Non-pigmented ciliary epithelial cell (primary cell): ENCODE data around the gene RANBP1.

ENCODE experiments used
- DNase-seq: peaks from one replicate; pipeline ENCODE4 v3.0.0-alpha.2; 2010; ENCODE audit warnings: low read depth

The RANBP1 gene

GRCh38 chr22:20125201-20126174 is 9.6 kb downstream of the RANBP1 start:
- no peak for DNase-seq

GRCh38 chr22:20126284-20127029 is 10.6 kb downstream of the RANBP1 start:
- DNase-seq, result no peak

DNA sequence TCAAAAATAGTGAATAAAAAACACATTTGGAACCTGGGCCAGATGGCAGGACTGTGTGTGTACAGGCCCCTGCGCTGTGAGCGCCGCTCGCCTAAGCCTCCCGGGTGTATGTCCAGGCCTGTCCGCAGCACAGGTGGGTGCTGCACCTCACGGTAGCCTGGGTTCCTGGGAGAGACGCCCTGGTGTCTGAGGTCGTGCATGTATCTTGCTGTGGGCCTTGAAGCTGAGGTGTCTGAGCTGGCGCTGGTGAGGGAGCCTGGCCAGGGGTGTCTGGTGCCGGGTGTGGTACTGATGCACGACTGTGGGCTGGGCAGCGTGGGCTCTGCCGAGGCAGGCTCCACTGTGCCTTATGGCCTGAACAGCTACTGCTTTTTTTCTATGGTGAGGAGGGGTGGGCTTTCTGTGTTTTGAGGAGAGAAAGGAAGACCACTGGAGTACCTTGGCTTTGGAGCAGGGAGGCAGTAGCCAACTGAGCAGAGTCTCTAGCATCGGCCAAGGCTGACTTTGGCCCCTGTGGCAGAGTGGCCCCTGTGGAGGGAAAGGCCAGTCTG is 11.5 kb downstream of the RANBP1 start:
- no peak for DNase-seq

DNA sequence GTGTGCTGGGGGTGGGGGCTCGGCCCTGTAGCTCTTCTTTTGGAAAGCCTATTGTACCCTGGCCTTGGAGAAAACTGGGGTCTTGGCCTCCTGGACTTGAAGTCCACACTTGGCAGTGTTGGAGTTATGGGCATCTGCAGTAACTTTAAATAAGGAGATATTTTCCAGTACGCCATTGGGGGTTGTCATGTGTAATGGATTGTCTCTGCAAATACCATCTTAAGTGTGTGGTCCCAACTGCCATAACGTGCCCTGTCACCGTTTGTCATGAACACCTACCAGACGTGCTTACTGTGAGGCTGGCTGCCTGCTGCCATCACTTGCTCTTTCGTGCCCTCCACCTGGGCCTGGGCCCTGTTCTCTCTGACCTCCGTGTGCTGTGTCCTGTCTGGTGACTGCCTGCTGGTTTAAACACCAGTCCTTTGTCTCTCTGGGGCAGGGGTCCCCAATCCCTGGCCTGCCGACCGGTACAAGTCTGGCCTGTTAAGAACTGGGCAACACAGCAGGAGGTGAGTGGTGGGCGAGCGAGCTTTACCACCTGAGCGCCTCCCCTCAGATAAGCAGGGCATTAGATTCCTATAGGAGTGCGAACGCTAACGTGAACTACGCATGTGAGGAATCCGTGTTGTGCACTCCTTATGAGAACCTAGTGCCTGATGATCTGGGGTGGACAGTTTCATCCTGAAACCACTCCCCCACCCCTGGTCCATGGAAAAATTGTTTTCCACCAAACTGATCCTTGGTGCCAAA is 12.1 kb downstream of the RANBP1 start:
- no peak for DNase-seq

DNA sequence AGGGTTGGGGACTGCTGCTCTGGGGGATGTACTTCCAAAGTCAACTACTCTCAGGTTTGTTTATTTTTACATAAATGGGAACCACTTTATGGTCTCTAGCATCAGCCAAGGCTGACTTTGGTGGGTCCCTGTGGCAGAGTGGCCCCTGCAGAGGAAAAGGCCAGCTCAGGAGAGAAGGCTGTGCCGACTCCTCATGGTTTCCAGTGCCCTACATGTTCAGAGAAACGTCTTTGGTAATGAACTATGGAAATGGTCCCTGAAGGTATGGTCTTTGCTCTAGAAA is 12.7 kb downstream of the RANBP1 start:
- no peak for DNase-seq

DNA sequence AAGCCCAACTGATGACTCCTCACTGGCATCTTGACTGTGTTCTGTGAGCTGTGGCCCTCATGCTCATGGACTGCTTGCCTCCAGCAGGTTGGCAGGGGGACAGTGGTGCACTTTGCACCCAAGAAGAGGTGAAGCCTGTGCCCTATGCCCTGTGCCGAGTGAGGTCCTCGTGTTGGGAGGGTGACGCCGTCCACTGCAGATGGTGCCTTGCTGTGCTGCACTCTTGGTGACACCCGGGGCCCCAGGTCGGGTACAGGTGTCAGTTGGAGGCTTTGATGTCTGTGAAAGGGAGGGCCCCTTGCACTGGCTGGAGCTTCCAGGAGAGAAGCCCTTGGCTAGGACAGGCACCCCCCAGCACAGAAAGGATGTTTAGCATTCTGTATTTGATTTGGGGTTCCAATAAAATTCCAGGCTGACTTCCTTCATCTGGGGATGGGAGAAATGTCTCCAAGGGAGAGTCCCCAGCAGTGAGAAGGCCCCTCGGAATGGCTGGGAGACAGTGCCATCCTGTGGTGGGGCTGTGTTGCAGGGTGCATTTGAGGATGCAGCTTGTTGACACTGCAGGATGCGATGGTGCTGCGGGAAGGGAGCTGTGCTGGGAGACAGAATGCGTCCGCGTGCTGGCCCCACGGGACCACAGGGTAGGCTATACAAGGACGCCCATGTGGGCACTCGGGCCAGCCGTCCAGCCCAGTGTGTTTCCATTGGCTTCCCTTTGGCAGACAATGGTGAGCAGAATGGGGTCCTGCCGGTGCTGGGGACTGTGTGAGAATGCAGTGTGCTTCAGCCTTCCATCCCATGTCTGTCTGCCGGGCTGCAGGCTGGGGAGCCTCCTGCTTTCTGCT is 13.2 kb downstream of the RANBP1 start:
- DNase-seq, result no peak

GRCh38 chr22:20129747-20130014 is 13.8 kb downstream of the RANBP1 start:
- DNase-seq, result no peak

DNA sequence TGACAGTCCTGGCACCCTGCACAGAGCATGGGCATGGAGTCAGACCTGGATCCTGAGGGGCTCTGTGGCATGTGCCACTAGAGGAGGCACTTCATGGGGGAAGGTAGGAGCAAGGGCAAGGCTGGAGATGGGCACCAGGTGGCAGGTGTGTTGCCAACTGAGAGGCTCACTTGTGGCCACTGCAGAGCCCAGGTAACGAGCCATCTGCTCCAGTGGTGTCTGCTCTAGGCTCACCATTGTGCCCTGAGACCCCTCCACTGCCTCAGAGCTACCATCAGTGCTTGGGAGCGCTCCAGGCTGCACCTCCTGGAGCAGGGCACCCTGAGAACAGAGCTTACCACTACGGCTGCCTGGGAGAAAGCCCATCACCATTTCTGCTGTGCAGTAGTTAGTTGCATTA is 14.4 kb downstream of the RANBP1 start:
- DNase-seq, result no peak

DNA sequence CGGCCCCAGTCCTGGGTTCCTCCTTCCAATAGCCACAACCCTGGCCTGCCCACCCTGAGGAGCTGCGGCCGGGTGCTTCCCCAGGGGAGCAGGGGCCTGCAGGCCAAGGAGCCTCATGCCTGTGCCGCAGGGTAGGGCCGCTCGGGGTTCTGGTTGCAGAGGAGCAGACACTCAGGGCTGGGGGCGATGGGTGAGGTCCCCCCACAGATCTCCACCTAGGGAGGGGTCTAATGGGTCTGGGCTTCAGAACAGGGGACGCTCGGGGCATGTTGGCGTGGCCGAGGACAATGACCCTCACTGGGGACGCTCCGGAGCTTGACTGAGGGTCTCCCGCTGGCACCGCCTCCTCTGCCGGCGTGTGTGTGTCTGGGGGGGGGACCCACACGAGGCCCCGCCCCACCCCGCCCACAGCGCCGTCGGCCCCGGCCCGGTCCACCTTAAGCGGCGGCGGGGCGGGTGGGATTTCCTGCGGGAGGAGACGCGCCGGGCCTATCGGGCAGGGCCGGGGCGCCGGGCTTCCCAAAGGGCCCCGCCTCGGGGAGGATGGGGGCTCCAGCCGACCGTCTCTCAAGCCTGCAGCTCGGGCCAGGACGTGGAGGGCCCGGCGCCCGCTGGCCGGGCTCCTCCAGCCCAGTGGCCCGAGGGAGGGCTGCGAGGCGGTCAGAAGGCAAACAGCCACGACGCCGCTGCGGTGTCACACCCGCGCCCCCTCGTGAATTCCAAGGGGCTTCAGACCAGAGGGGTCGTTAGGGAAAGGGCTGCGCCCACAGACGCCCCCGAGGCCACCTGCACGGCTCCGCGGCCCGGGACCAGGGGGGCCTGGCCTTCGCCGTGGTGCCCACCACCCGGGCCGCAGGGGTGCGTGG is 15.1 kb downstream of the RANBP1 start:
- no peak for DNase-seq

- DNase-seq, result no peak
Measured at GRCh38 chr22:20131597-20131858, 15.6 kb downstream of the RANBP1 start, which contains the start of gene ZDHHC8. Gene ZDHHC8, plus strand, starts transcription at chr22:20131804. Its CDS starts 144 bp downstream, at chr22:20131948.

- DNase-seq, result no peak
Measured at GRCh38 chr22:20131859-20132685, 16.2 kb downstream of the RANBP1 start.

DNA sequence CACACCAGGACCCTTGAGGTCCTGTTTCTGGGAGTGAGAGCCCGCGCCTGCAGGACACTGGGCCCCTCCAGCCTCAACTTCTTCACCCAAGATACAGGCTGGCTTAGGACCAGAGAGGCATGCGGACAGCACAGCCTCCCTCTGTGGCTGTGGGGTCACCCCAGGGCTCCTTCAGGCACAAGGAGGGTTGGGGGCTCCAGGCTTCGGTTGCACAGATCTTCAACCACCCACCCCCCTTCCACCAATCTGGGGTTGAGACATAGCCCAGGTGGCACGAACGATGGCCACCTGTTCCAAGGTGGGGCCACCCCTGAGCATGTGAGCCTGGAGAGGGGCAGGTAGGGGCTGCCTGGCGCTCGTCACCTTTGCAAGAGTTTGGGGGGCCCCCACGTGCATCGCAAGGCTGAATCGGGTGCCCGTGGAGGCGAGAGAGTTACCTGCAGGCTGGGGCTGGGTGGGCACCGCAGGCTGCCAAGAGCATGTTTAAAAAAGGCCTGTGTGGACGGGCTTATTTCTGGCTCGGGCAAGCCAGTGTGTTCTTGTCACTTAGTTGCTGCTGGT is 16.9 kb downstream of the RANBP1 start:
- no peak for DNase-seq

- DNase-seq, result no peak
Measured at GRCh38 chr22:20133930-20134549, 18.1 kb downstream of the RANBP1 start.

DNA sequence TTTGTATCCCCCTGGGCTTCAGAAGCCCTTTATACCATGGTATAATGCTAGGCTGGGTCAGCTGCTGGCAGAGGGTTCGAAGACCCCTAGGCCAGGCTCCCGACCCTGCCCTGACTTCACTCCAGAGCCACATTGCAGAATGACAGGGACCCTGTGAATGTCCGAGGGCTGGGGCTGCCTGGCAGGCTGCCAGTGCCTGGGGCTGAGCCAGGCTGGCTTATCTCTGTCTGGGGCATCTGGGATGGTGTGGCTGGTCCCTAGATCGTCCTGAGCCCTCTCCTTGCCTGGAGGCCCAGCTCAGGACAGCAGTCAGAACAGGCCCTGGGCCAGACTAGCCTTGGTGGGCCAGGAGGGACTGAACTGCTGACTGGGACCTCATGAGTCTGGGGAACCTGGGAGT is 19.4 kb downstream of the RANBP1 start:
- DNase-seq, result no peak

GRCh38 chr22:20135806-20136602 is 20.1 kb downstream of the RANBP1 start:
- no peak for DNase-seq

DNA sequence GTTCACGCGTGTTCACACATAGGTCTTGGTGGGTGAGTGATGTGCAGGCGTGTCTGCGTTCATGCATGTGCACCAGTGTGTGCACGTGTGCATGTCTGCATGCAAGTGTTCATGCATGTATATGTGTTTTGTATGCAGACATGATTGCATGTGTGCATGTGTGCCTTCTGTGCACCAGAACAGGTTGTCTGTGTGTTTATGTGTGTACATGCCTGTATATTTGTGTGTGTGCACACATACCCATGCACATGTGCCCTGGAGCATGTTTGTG is 20.6 kb downstream of the RANBP1 start:
- no peak for DNase-seq

DNA sequence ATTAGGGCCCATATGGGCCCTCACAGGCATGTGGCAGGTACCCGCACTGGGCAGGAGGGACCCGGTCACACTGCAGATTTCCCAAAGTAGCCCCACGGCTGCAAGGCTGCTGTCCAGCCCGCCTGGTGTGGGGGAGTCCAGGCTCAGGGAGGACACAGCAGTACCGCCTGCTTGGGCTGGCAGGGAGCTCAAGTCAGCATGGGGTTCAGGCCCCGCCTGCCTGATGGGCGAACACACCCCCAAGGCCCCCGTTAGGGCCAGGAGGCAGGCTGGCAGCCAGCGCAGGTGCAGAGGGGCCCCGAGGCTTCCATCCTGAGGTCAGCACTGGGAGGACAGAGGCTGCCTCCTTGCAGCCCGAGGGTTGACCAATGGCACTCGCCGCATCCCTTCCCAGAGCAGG is 21.2 kb downstream of the RANBP1 start:
- DNase-seq, result no peak

DNA sequence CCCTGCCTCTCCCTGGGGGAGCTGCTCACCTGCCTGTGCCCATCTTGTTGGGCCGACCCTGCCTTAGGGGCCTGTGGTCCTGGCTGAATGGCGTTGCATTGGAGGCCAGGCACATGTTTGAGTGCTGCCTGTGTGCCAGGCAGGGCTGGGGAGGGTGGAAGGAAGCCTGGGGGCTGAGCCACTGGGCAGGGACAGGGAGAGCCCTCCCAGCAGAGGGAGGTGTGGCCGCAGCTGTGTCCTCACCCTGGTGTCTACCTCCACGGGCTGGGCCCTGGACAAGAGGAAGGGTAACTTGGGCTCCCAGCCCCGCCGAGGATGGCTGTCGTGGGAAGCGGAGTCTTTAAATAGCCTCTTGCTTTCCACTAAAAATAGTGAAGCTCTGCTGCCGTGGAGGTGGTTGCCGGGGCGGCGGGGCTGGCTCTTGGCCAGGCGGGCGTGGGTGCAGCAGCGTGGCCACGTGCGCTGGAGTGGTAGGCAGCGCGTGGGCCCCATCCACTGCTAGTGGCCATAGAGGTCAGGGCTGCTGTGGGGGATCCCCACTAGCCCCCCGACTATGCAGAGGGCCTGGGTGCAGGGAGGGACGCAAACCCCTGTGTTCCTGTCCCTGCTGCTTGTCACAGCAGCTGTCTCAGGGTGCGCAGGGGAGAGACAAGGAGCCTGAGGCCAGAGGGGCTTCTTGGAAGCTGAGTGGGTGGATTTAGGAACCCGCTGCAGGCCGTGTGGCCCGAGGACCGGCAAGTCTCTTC is 21.9 kb downstream of the RANBP1 start:
- no peak for DNase-seq
